Activated CD4-positive, alpha-beta memory T cell treated with anti-CD3 and anti-CD28 coated beads, Interleukin-2, amount 10 ng/mL, durations not matched to agents 7 days and 5 days (primary cell): Measurements from ENCODE around the gene NRDE2. TPM values are rescaled to one million over a fixed set of nuclear protein-coding genes. Genes with fewer than 3 reads are reported as not detected.
A peak's percentile ranks its signal among the peaks of the same experiment; 100 is the strongest.

ENCODE experiments used
- CTCF ChIA-PET: fragments of 350-600 bp; sonication (Branson Sonifier 250); formaldehyde crosslinking; loops from one replicate; lab custom pipeline; 2021; ENCODE audit warnings: antibody characterized with exemption, inconsistent platforms; lab: Charles Lee
- POLR2A ChIA-PET: fragments of 350-600 bp; sonication (Branson Sonifier 250); formaldehyde crosslinking; loops from one replicate; lab custom pipeline; 2021; ENCODE audit warnings: antibody characterized with exemption; lab: Charles Lee
- DNase-seq: peaks from one replicate; pipeline ENCODE4 v3.0.0-alpha.2; 2020
- H3K27ac Mint-ChIP-seq: one replicate; pipeline ENCODE4 v1.8.0; 2021; ENCODE audit warnings: mild to moderate bottlenecking, mixed read lengths
- H3K27me3 Mint-ChIP-seq: one replicate; pipeline ENCODE4 v1.8.0; 2021; ENCODE audit warnings: mixed read lengths
- H3K36me3 Mint-ChIP-seq: one replicate; pipeline ENCODE4 v1.8.0; 2021; ENCODE audit warnings: low read depth, mixed read lengths
- H3K4me1 Mint-ChIP-seq: one replicate; pipeline ENCODE4 v1.8.0; 2021; ENCODE audit warnings: mixed read lengths
- H3K4me3 Mint-ChIP-seq: one replicate; pipeline ENCODE4 v1.8.0; 2021; ENCODE audit warnings: mild to moderate bottlenecking, mixed read lengths
- H3K9me3 Mint-ChIP-seq: one replicate; pipeline ENCODE4 v1.8.0; 2021; ENCODE audit warnings: mixed read lengths
- total RNA-seq, 2 experiments: library from RNA; stranded (reverse); gene quantifications; one replicate each; pipeline ENCODE4 v1.2.3, GENCODE V29; 2021

Gene NRDE2
- total RNA-seq, 2 experiments from 2014 or later = 20.3 to 21.7 TPM

DNA sequence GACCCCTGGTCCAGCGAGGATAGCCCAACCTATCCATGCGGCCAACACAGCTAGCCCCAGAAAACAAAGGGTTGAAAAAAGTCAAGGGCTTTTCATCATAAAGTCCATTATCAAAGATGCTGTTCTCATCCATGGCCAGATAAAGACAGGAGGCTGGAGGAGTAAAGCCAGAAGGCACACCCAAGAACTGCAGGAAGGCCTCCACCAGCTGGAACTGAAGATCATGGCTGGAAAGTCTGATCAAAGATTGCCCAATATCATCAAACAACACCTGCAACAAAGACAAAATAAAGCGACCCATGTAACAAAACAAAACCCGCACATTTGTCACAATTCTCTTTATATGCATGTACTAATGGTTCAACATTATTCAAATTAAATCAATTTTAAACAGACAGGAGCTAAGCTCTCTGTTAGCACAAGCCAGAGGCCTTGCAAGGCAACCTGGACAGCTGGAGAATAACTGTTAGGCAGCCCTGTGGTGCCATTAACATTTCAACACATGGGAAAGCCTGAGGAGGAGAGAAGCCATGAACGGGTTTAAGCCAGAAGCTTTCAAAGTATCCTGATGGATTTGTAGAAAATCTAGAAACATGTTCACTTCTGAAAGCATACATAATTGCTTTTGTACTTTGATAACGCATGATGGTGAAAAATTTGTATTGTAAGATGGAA, 41.3 kb downstream of the NRDE2 start:
- no peak overlapping the region for H3K27ac Mint-ChIP-seq

DNA sequence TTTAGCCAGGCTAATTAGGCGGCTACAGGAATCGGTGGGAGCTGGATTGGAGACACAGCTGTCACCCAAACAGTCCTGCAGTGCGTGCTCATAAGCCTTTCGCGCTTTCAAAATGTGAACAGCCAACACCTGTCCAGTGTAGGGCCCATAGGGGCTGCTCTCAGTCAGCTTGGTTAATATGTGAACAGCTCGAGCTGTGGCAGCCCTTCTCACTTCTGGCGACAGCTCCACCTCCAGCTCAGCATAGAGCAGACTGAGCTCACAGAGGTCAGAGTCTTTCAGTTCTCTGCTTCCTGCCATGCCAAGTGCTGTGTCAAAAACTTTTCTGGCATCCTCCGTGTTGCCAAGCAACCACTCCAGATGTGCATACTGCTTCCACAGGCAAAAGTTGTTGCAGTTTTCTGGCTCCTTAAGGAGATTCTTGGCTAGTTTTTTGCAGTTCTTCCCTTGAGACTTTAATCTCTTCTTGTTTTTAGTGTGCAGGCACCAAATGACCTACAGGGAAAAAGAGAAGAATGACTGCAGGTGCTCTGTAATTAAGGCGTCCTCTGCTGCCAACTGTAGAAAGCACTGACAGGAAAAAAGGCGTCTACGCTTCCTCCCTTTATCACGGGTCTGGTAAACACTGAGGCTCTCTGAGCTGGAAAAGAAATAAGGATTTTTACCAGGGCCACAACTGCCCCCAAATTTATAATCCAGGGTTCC, 42.9 kb downstream of the NRDE2 start:
- DNase-seq = no peak
- Mint-ChIP-seq H3K4me1 (peaks cover 3% of the 10 kb centered on the region), H3K9me3 (no peaks in the 10 kb centered on the region), H3K36me3 (peaks cover 24% of the 10 kb centered on the region), H3K27ac (no peak overlapping the region), H3K4me3 (no peak overlapping the region), H3K27me3 (no peaks in the 10 kb centered on the region)
- ChIA-PET CTCF (interaction anchor here (0.8 to 1.2 kb wide), 3 partner anchors 13 to 121 kb away, joined by 3 to 4 read pairs (median 3); no protein-coding TSS in a partner anchor), POLR2A (interaction anchor here (1.0 to 1.2 kb wide), 2 partner anchors 13 to 95 kb away, joined by 3 to 4 read pairs; no protein-coding TSS in a partner anchor)

More for the DNA sequence above, 41.3 kb downstream of the NRDE2 start:
- ChIA-PET CTCF (interaction anchor here (1.2 to 2.5 kb wide), 2 partner anchors 11 to 407 kb away, joined by 5 to 7 read pairs; no protein-coding TSS in a partner anchor), POLR2A (no interaction called here)
- no peak overlapping the region for H3K4me3 Mint-ChIP-seq
- peaks cover 32% of the 10 kb centered on the region for H3K36me3 Mint-ChIP-seq
- no peaks in the 10 kb centered on the region for H3K9me3 Mint-ChIP-seq
- no peaks in the 10 kb centered on the region for H3K27me3 Mint-ChIP-seq
- H3K4me1 Mint-ChIP-seq = peaks cover 3% of the 10 kb centered on the region
- no peak for DNase-seq

DNA sequence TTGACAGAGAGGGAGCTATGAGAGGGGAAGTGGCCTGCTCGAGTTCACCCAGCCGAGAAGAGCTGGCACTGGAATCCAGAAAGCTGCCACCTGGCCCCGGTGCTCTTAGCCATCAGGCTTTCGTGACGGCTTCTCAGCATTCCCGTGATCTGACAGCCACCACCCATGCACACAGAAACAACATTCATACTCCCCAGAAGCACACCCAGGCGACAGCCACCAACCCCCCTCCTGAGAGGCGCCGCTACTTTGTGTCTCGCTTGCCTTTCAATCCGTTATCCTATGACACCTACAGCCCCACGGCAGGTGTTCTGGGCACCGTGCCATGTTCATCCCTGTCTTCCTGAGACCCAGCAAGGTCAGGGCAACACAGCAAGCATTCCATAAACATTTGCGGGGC, 44.0 kb downstream of the NRDE2 start:
- CTCF ChIA-PET = no interaction called here
- no peak overlapping the region for H3K4me3 Mint-ChIP-seq
- H3K36me3 Mint-ChIP-seq = peaks cover 24% of the 10 kb centered on the region
- no peaks in the 10 kb centered on the region for H3K27me3 Mint-ChIP-seq
- POLR2A ChIA-PET = interaction anchor here (1.1 kb wide), 1 partner anchor 13 kb away, joined by 3 read pairs; no protein-coding TSS in a partner anchor
- no peak for DNase-seq
- peaks cover 3% of the 10 kb centered on the region for H3K4me1 Mint-ChIP-seq
- no peak overlapping the region for H3K27ac Mint-ChIP-seq
- no peaks in the 10 kb centered on the region for H3K9me3 Mint-ChIP-seq

DNA sequence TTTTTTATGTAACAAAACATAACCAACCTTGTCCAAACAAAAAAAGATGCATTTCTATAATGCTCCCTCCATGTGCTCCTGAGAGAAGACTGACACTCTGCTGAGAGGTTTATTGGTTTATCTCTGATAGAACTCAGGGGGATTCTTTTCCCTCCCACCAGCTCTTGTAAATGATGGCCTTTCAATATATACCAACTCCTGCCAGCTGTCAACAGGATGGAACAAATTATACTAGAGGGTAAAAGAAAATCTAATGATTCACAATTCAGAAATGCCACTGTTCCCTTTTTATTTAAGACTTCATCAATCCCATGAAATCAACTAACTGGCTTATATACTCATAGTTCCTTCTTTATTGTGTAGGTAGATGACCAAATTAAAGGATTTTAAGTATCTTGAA, 50.0 kb downstream of the NRDE2 start:
- ChIA-PET POLR2A (interaction anchor here (0.9 kb wide), 1 partner anchor 15 kb away, joined by 3 read pairs; no protein-coding TSS in a partner anchor), CTCF (no interaction called here)
- no peaks in the 10 kb centered on the region for H3K27me3 Mint-ChIP-seq
- H3K27ac Mint-ChIP-seq = no peak overlapping the region
- no peak for DNase-seq
- H3K9me3 Mint-ChIP-seq = no peaks in the 10 kb centered on the region
- peaks cover 2% of the 10 kb centered on the region for H3K4me1 Mint-ChIP-seq
- H3K4me3 Mint-ChIP-seq = no peak overlapping the region
- H3K36me3 Mint-ChIP-seq = peaks cover 8% of the 10 kb centered on the region

DNA sequence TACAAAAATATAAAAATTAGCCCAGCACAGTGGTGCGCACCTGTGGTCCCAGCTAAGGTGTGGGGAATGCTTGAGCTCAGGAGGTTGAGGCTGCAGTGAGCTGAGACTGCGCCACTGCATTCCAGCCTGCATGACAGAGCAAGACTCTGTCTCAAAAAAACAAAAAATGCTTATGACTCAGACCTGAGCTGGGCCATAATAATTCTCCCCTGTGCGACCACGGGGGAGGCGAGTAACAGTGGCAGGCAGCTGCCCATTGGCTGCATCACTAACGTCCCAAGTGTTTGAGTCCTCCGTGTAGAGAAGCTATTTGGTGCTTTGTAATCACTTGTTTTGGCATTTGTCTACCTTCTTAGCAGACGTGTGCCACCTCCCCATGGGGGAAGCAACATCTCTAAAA, 50.5 kb downstream of the NRDE2 start:
- no peak for DNase-seq
- H3K36me3 Mint-ChIP-seq = peaks cover 11% of the 10 kb centered on the region
- no peaks in the 10 kb centered on the region for H3K9me3 Mint-ChIP-seq
- H3K27ac Mint-ChIP-seq = no peak overlapping the region
- POLR2A ChIA-PET = interaction anchor here (0.9 to 1.0 kb wide), 2 partner anchors 14 to 116 kb away, joined by 3 read pairs; no protein-coding TSS in a partner anchor
- no peak overlapping the region for H3K4me3 Mint-ChIP-seq
- no peaks in the 10 kb centered on the region for H3K27me3 Mint-ChIP-seq
- CTCF ChIA-PET = no interaction called here
- peaks cover 7% of the 10 kb centered on the region for H3K4me1 Mint-ChIP-seq

DNA sequence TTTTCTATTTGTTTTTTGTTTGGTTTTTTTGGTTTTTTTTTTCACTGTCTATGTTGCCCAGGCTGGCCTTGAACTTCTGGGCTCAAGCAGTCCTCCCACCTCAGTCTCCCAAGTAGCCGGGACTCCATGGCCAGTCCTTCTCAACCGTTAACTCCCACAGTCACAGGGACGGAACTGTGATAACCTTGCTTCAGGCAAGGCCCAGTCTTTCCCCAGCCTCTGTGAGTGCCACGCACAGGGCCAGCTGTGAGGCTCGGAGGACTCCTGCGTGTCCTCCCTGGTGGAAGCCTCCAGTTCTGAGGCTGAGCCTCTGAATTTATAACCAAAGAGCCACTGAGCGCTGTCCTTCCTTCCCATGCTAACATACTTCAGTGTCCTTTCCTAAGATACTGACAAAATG, 51.6 kb downstream of the NRDE2 start:
- POLR2A ChIA-PET = interaction anchor here (1.0 kb wide), 1 partner anchor 117 kb away, joined by 3 read pairs; no protein-coding TSS in a partner anchor
- H3K27me3 Mint-ChIP-seq = no peaks in the 10 kb centered on the region
- peaks cover 11% of the 10 kb centered on the region for H3K36me3 Mint-ChIP-seq
- peaks cover 16% of the 10 kb centered on the region for H3K4me1 Mint-ChIP-seq
- CTCF ChIA-PET = no interaction called here
- no peak overlapping the region for H3K4me3 Mint-ChIP-seq
- no peak overlapping the region for H3K27ac Mint-ChIP-seq
- no peak for DNase-seq
- no peaks in the 10 kb centered on the region for H3K9me3 Mint-ChIP-seq

DNA sequence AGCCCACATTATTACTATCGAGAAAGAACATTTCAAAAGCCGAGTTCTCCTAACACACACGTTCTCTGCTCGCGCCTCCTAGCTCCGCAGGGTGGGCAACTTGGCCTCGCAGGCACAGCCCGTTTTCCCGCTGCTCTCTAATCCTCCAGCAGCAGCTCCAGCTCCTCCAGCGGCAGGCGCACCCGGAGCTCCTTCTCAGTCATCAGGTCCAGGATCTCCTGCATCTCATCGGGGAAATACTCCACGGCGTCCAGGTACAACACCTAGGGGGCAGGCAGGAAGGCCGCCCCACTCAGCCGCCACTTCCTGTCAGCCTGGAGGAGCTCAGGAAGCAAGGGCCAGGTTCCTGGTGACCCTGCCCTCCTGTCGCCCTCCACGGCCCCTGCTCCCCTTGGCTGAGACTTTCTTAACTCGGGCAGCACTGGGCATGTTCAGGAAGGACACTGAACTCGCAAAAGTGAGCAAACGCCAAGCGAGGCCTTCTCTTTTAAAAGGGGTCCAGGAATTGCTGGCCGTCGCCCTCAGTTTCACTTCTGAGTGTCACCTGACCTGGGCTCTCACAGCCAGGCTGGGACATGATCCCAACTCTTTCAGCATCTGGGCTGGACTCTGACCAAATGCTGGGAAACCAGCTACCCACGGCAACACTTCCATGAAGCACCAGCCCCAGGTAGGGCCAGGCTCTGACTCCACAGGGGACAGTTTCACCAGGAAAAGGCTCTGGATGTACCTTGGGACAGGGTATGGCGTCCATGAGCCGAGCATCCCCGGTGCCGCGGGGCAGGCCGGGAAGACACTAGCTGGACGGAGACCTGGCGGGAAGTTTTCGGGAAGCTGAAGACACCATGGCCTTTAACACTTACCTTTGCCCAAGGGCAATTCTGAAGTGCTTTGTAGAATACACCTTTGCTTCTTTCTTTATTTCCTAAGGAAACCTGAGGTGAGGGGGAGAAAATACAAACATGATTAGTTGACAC, 53.3 kb downstream of the NRDE2 start:
- ChIA-PET CTCF (no interaction called here), POLR2A (no interaction called here)
- Mint-ChIP-seq H3K4me3 (no peak overlapping the region), H3K27ac (no peak overlapping the region), H3K9me3 (no peaks in the 10 kb centered on the region), H3K4me1 (peaks cover 24% of the 10 kb centered on the region), H3K27me3 (no peaks in the 10 kb centered on the region), H3K36me3 (peaks cover 24% of the 10 kb centered on the region)
- DNase-seq = no peak

DNA sequence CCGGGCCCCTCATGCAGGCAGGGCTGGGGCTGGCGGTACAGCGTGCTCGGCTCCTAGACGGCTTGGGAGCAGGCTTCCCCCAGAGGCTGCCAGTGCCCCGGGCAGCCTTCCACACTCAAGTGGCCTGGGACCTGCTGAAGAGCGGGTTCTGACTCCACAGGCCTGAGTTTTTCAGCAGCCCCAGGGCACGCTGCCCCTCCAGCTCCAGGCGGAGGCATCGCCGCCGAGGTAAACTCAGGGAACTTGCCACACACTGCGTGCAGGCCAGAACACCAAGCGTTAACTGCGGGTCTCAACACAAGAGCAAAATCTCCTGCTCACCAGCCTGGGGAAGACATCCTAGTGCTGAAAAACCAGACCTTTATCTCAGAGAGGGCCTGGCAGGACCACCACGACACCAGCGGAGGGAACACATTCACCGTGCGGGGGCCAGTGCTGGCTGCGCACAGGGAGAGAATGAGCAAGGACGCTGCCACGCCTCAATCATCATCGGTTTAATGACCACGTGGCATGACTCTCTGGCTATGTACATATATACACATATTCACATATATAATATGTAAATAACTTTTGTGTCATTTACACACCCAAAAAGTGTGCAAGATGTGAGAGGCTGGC, 54.1 kb downstream of the NRDE2 start:
- Mint-ChIP-seq H3K9me3 (no peaks in the 10 kb centered on the region), H3K27me3 (no peaks in the 10 kb centered on the region), H3K4me3 (no peak overlapping the region), H3K27ac (no peak overlapping the region), H3K4me1 (peaks cover 24% of the 10 kb centered on the region), H3K36me3 (peaks cover 29% of the 10 kb centered on the region)
- ChIA-PET POLR2A (interaction anchor here (1.1 kb wide), 1 partner anchor 324 kb away, joined by 3 read pairs; no protein-coding TSS in a partner anchor), CTCF (no interaction called here)
- DNase-seq = no peak

DNA sequence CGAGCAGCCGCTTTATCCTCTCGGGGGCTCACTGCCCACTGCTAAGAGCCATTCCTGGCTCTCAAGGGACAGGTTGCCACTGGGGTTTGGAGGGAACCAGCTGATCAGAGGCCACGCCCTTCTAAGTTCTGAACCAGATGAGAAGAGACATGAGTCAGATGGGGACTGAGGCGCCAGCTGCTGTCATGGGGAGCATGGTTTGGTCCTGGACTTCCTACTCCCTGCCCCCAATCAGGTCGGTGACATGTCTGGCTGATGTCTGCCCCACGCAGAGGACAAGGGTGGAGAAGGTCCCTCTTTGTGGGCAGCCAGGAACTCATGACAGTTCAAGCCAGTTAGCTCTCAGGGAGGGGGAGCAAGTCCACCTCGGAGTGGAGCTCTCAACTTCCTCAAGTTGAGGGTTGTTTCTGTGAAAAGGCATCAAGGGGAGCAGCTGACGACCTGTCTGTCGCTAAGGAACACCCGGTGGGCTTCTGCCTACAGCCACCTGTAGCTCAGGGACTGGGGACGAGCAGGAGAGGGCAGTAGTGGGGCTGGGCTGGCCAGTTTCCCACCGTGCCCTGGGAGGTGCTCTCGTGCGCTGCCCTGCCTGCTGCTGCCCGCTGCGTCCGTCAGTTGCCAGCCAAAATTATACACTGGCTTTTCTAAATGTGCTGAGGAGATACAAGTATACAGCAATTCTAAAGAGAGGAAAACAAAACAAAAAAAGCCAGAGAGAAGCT, 54.9 kb downstream of the NRDE2 start:
- Mint-ChIP-seq H3K9me3 (no peaks in the 10 kb centered on the region), H3K4me3 (no peak overlapping the region), H3K27me3 (no peaks in the 10 kb centered on the region), H3K4me1 (peaks cover 24% of the 10 kb centered on the region), H3K36me3 (peaks cover 34% of the 10 kb centered on the region), H3K27ac (peak overlapping the region; percentile 54)
- ChIA-PET CTCF (interaction anchor here (0.6 kb wide), 1 partner anchor 86 kb away, joined by 4 read pairs; no protein-coding TSS in a partner anchor), POLR2A (interaction anchor here (0.6 to 1.1 kb wide), 2 partner anchors 20 to 323 kb away, joined by 3 read pairs; no protein-coding TSS in a partner anchor)
- no peak for DNase-seq

DNA sequence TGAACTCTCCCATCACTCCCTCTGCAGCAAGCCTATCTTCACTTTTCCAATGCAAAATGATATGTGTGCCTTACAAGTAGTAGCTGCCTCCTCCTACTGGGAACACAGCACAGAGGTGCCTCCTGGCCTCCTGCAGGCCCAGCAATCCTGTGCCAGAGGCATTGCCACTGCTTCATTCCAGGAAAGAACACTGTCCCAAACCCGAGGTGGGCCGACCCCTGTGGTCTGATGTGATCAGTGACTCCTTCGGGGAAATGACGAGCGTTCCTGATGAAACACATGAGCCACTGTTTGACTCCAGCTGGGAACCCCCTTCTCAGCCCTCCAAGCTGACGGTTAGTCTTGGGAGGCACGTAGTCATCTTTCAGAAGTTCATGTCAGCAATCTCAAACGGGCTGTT, 55.9 kb downstream of the NRDE2 start:
- peak overlapping the region; percentile 80 for H3K27ac Mint-ChIP-seq
- ChIA-PET POLR2A (interaction anchor here (0.9 to 1.9 kb wide), 5 partner anchors 13 to 120 kb away, joined by 3 to 6 read pairs (median 3); partner anchors contain the start of gene PSMC1), CTCF (interaction anchor here (0.6 kb wide), 1 partner anchor 87 kb away, joined by 4 read pairs; no protein-coding TSS in a partner anchor)
- no peak overlapping the region for H3K4me3 Mint-ChIP-seq
- H3K27me3 Mint-ChIP-seq = no peaks in the 10 kb centered on the region
- H3K36me3 Mint-ChIP-seq = peaks cover 40% of the 10 kb centered on the region
- H3K4me1 Mint-ChIP-seq = peaks cover 24% of the 10 kb centered on the region
- peak; percentile 24 for DNase-seq
- H3K9me3 Mint-ChIP-seq = no peaks in the 10 kb centered on the region

DNA sequence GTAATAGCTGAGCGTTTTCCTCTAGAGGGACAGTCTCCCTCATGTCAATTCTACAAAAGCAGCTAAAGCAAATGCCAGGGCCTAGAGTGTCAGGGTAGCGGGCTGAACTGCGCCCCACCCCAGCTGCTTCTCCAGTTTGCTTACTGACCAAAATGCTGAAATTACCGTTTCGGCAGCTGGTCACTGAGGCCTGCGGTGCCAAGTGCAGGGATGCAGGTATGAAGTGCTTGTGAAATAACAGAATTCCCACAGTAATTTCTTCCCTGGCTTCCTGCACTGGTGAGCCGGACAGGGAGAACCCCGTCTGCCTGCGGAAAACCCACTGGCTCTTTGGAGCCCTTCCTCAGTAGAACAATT, 56.3 kb downstream of the NRDE2 start:
- H3K36me3 Mint-ChIP-seq = peaks cover 44% of the 10 kb centered on the region
- no peaks in the 10 kb centered on the region for H3K27me3 Mint-ChIP-seq
- ChIA-PET POLR2A (interaction anchor here (0.9 to 1.9 kb wide), 5 partner anchors 14 to 121 kb away, joined by 3 to 6 read pairs (median 3); partner anchors contain the start of gene PSMC1), CTCF (no interaction called here)
- H3K4me1 Mint-ChIP-seq = peaks cover 24% of the 10 kb centered on the region
- H3K9me3 Mint-ChIP-seq = no peaks in the 10 kb centered on the region
- no peak overlapping the region for H3K4me3 Mint-ChIP-seq
- DNase-seq = no peak
- peak overlapping the region; percentile 80 for H3K27ac Mint-ChIP-seq
